Panc1 (cell line): ENCODE measurements around the gene APOBEC2. TPM values are rescaled to one million over a fixed set of nuclear protein-coding genes. Genes with fewer than 3 reads are reported as not detected.

Source experiments
- ATAC-seq: fragments of 200-7000 bp; cut with Tn5 transposase; 2 replicates; pipeline ENCODE4 v1.9.1; 2020; ENCODE audit warnings: mild to moderate bottlenecking, moderate library complexity
- BruUV-seq: library from RNA; stranded (reverse); fragments of 400-500 nt; replicated peaks from 2 replicates; lab custom pipeline; 2021; lab: Mats Ljungman, UMichigan
- CTCF ChIA-PET: fragments of 300-600 bp; sonication (Branson Sonifier 250); formaldehyde crosslinking; loops from one replicate; lab custom pipeline; 2022; ENCODE audit warnings: antibody characterized with exemption; lab: Charles Lee
- POLR2A ChIA-PET: fragments of 300-600 bp; sonication (Branson Sonifier 250); formaldehyde crosslinking; loops from one replicate; lab custom pipeline; 2022; ENCODE audit warnings: antibody characterized with exemption; lab: Charles Lee
- DNase-seq: peaks from one replicate; pipeline ENCODE4 v3.0.0-alpha.2; 2010; ENCODE audit warnings: low read depth, low spot score
- H3K27ac ChIP-seq: 2 replicates; pipeline ENCODE4 v1.5.1; 2011; ENCODE audit warnings: mild to moderate bottlenecking, low read length, inconsistent platforms
- H3K27me3 ChIP-seq: fragments of 200-500 bp; sonication (Bioruptor generic); 2 replicates; pipeline ENCODE4 v1.6.0; 2014; ENCODE audit warnings: low read length, inconsistent platforms; ENCODE audit not compliant: control insufficient read depth, insufficient read depth
- H3K36me3 ChIP-seq: fragments of 200-500 bp; sonication (Bioruptor generic); 2 replicates; pipeline ENCODE4 v1.5.1; 2014; ENCODE audit warnings: inconsistent platforms, mild to moderate bottlenecking, low read length, moderate library complexity; ENCODE audit not compliant: control insufficient read depth, insufficient read depth
- H3K4me1 ChIP-seq: 2 replicates; pipeline ENCODE4 v1.5.1; 2011; ENCODE audit warnings: inconsistent platforms, mild to moderate bottlenecking, low read length, moderate library complexity; ENCODE audit not compliant: control insufficient read depth, insufficient read depth
- H3K4me3 ChIP-seq, 2 experiments: 2 replicates each; pipeline ENCODE4 v1.5.1; 2011 to 2012; ENCODE audit warnings: low read depth in 2 of 2, low read length in 2 of 2, mild to moderate bottlenecking in 2 of 2, inconsistent platforms in 1 of 2, moderate library complexity in 1 of 2
- H3K9me3 ChIP-seq: fragments of 200-500 bp; sonication (Bioruptor generic); 2 replicates; pipeline ENCODE4 v1.5.1; 2014; ENCODE audit warnings: low read depth, mild to moderate bottlenecking, inconsistent platforms, low read length, moderate library complexity; ENCODE audit not compliant: control insufficient read depth, insufficient read depth
- CTCF ChIP-seq: fragments of 450-650 bp; IDR thresholded peaks from 2 replicates; pipeline ENCODE4 v1.5.1; 2017; ENCODE audit warnings: mild to moderate bottlenecking
- POLR2AphosphoS5 ChIP-seq: IDR thresholded peaks from 2 replicates; pipeline ENCODE4 v1.6.1; 2012; ENCODE audit warnings: mild to moderate bottlenecking, low read depth, low read length, moderate library complexity
- SIN3A ChIP-seq: IDR thresholded peaks from 2 replicates; pipeline ENCODE4 v1.6.1; 2012; ENCODE audit warnings: low read depth, mild to moderate bottlenecking, low read length, moderate library complexity, borderline replicate concordance; ENCODE audit not compliant: insufficient read depth
- TCF7L2 ChIP-seq: IDR thresholded peaks from 2 replicates; pipeline ENCODE4 v1.6.1; 2011; ENCODE audit warnings: mild to moderate bottlenecking, low read depth, low read length, inconsistent platforms
- in situ Hi-C: cut with HindIII; loops from 2 replicates; pipeline ENCODE4 v1.10.0; 2016; ENCODE audit warnings: low sequenced_read_pairs, low pct_unique_long_range_greater_than_20kb
- intact Hi-C: fragments of 100-400 bp; cut with micrococcal nuclease; formaldehyde crosslinking; loops from one replicate; pipeline ENCODE4 v1.10.0; 2022; ENCODE audit not compliant: unreplicated experiment
- total RNA-seq: library from RNA; stranded (reverse); gene quantifications from one replicate; pipeline ENCODE4 v1.2.1, GENCODE V29; 2021; ENCODE audit not compliant: unreplicated experiment
- TF ChIP-seq, protein P1 (sequence below), 2 experiments: IDR thresholded peaks; 2 replicates each; pipeline ENCODE4 v1.6.1; 2011 to 2012; ENCODE audit warnings: low read depth in 2 of 2, control low read depth in 1 of 2, low read length in 1 of 2, mild to moderate bottlenecking in 1 of 2, moderate library complexity in 1 of 2; ENCODE audit not compliant: insufficient read depth in 1 of 2

The APOBEC2 gene
- total RNA-seq, 1 experiment from 2014 or later = not detected

GRCh38 chr6:41043151-41043550, 9.9 kb upstream of the APOBEC2 start:
- Histone ChIP-seq H3K27ac (no peak overlapping the region), H3K4me1 (0 out of 2 replicates have a peak, but pooled peaks cover 7% of the 10 kb centered on the region), H3K36me3 (no peaks in the 10 kb centered on the region), H3K9me3 (no peaks in the 10 kb centered on the region), H3K4me3 (no peak overlapping the region), H3K27me3 (no peaks in the 10 kb centered on the region)
- CTCF ChIA-PET = no interaction called here
- TF ChIP-seq, protein P1, sequence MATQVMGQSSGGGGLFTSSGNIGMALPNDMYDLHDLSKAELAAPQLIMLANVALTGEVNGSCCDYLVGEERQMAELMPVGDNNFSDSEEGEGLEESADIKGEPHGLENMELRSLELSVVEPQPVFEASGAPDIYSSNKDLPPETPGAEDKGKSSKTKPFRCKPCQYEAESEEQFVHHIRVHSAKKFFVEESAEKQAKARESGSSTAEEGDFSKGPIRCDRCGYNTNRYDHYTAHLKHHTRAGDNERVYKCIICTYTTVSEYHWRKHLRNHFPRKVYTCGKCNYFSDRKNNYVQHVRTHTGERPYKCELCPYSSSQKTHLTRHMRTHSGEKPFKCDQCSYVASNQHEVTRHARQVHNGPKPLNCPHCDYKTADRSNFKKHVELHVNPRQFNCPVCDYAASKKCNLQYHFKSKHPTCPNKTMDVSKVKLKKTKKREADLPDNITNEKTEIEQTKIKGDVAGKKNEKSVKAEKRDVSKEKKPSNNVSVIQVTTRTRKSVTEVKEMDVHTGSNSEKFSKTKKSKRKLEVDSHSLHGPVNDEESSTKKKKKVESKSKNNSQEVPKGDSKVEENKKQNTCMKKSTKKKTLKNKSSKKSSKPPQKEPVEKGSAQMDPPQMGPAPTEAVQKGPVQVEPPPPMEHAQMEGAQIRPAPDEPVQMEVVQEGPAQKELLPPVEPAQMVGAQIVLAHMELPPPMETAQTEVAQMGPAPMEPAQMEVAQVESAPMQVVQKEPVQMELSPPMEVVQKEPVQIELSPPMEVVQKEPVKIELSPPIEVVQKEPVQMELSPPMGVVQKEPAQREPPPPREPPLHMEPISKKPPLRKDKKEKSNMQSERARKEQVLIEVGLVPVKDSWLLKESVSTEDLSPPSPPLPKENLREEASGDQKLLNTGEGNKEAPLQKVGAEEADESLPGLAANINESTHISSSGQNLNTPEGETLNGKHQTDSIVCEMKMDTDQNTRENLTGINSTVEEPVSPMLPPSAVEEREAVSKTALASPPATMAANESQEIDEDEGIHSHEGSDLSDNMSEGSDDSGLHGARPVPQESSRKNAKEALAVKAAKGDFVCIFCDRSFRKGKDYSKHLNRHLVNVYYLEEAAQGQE (IDR thresholded peaks at IDR 0.05; ENCODE audit: insufficient read depth in 1 of 2, low read depth in 2 of 2, low read length in 1 of 2) = no peak
- TF ChIP-seq SIN3A (no peak), TCF7L2 (no peak), CTCF (no peak), POLR2AphosphoS5 (no peak)
- in situ Hi-C loops = no loop called here
- no TSS peak for BruUV-seq
- ATAC-seq = no peak
- POLR2A ChIA-PET = no interaction called here
- intact Hi-C loops = no loop called here
- DNase-seq = no peak

DNA sequence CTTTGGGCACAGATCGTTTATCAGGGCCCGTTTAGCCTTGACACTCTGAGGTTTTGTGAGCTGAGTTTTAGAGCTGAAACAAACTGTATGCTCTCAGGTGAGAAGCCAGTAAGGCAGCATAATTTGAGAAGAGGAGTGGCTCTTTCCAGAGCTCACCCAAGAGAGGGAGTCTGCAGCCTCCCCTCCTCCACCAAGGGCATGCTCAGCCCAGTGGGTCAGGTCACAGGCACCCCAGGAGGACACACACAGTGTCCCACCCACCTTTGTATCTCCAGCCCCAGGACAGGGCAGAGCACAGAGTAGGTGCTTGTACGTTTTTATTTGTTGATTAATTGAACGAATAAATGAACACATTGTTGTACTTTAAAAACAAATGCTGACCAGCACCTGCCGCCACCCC, 7.3 kb upstream of the APOBEC2 start:
- ChIA-PET POLR2A (no interaction called here), CTCF (no interaction called here)
- Histone ChIP-seq H3K9me3 (no peaks in the 10 kb centered on the region), H3K36me3 (no peaks in the 10 kb centered on the region), H3K27ac (no peak overlapping the region), H3K4me1 (0 out of 2 replicates have a peak, but pooled peaks cover 2% of the 10 kb centered on the region), H3K27me3 (no peaks in the 10 kb centered on the region), H3K4me3 (no peak overlapping the region)
- in situ Hi-C loops = no loop called here
- intact Hi-C loops = no loop called here
- no TSS peak for BruUV-seq
- no peak for TF ChIP-seq POLR2AphosphoS5
- TF ChIP-seq, protein P1 (IDR thresholded peaks at IDR 0.05; ENCODE audit: insufficient read depth in 1 of 2, low read depth in 2 of 2, low read length in 1 of 2) = no peak
- no peak for TF ChIP-seq SIN3A
- TF ChIP-seq CTCF = no peak
- TF ChIP-seq TCF7L2 = no peak
- ATAC-seq (no peak), DNase-seq (no peak)
